HEK293 (cell line): Measurements from ENCODE around the gene BPI.

Experiments used
- CTCF ChIA-PET: fragments of 350-600 bp; formaldehyde crosslinking; extraction: SDS; loops from one replicate; lab custom pipeline; 2021; ENCODE audit warnings: antibody characterized with exemption; lab: Yijun Ruan, JAX
- POLR2A ChIA-PET: fragments of 300-600 bp; formaldehyde crosslinking; extraction: SDS; loops from one replicate; lab custom pipeline; 2020; ENCODE audit warnings: antibody characterized with exemption, inconsistent platforms; lab: Yijun Ruan, JAX
- H3K27ac ChIP-seq: fragments of 200-500 bp; sonication (Bioruptor generic); 2 replicates; pipeline ENCODE4 v1.5.1; 2014; ENCODE audit warnings: low read depth, low read length, control low read depth, inconsistent platforms; ENCODE audit errors: extremely low read depth
- H3K36me3 ChIP-seq, 2 experiments: fragments of 200-500 bp in 1 of 2; sonication (Bioruptor generic) in 1 of 2; 1 replicate in 1 of 2; 2 replicates in 1 of 2; pipeline ENCODE4 v1.5.1; 2014 to 2017; ENCODE audit warnings: inconsistent platforms in 2 of 2, low read length in 2 of 2; ENCODE audit not compliant: control insufficient read depth in 2 of 2, insufficient read depth in 1 of 2
- H3K4me1 ChIP-seq: fragments of 200-500 bp; sonication (Bioruptor generic); 2 replicates; pipeline ENCODE4 v1.5.1; 2014; ENCODE audit warnings: mild to moderate bottlenecking, low read length, inconsistent platforms; ENCODE audit not compliant: control insufficient read depth, insufficient read depth
- H3K4me3 ChIP-seq: 2 replicates; pipeline ENCODE4 v1.5.1; 2011; ENCODE audit warnings: low read depth, mild to moderate bottlenecking, control low read depth, low read length, moderate library complexity
- H3K9me3 ChIP-seq: fragments of 200-500 bp; sonication (Bioruptor generic); 2 replicates; pipeline ENCODE4 v1.5.1; 2014; ENCODE audit warnings: low read depth, low read length, inconsistent platforms; ENCODE audit not compliant: control insufficient read depth, insufficient read depth
- CTCF ChIP-seq: fragments of 450-650 bp; formaldehyde crosslinking; IDR thresholded peaks from 2 replicates; pipeline ENCODE4 v1.5.1; 2016; ENCODE audit warnings: missing biosample characterization, missing genetic modification characterization
- KLF16 ChIP-seq: fragments of 450-650 bp; formaldehyde crosslinking; IDR thresholded peaks from 2 replicates; pipeline ENCODE4 v1.5.1; 2017; ENCODE audit warnings: missing biosample characterization, missing genetic modification characterization
- TRIM28 ChIP-seq: IDR thresholded peaks from 2 replicates; pipeline ENCODE4 v1.6.1; 2011; ENCODE audit warnings: low read length, control low read depth, borderline replicate concordance
- ZBTB11 ChIP-seq: fragments of 450-650 bp; formaldehyde crosslinking; conservative IDR thresholded peaks from 2 replicates; pipeline ENCODE4 v1.5.1; 2016; ENCODE audit warnings: low read depth, missing biosample characterization, missing genetic modification characterization
- ZBTB20 ChIP-seq: fragments of 450-650 bp; formaldehyde crosslinking; IDR thresholded peaks from 2 replicates; pipeline ENCODE4 v1.5.1; 2016; ENCODE audit warnings: missing biosample characterization, missing genetic modification characterization
- ZEB2 ChIP-seq: fragments of 450-650 bp; formaldehyde crosslinking; IDR thresholded peaks from 2 replicates; pipeline ENCODE4 v1.5.1; 2016; ENCODE audit warnings: missing biosample characterization, missing genetic modification characterization
- ZFP41 ChIP-seq: fragments of 450-650 bp; formaldehyde crosslinking; IDR thresholded peaks from 2 replicates; pipeline ENCODE4 v1.5.1; 2016; ENCODE audit warnings: missing biosample characterization, missing genetic modification characterization, borderline replicate concordance
- ZFP69B ChIP-seq: fragments of 450-650 bp; formaldehyde crosslinking; IDR thresholded peaks from 2 replicates; pipeline ENCODE4 v1.5.1; 2016; ENCODE audit warnings: missing biosample characterization, missing genetic modification characterization
- ZNF223 ChIP-seq: fragments of 450-650 bp; formaldehyde crosslinking; IDR thresholded peaks from 2 replicates; pipeline ENCODE4 v1.5.1; 2016; ENCODE audit warnings: missing biosample characterization, missing genetic modification characterization
- ZNF23 ChIP-seq: fragments of 450-650 bp; formaldehyde crosslinking; IDR thresholded peaks from 2 replicates; pipeline ENCODE4 v1.5.1; 2016; ENCODE audit warnings: missing biosample characterization, missing genetic modification characterization, borderline replicate concordance
- ZNF280D ChIP-seq: fragments of 450-650 bp; formaldehyde crosslinking; IDR thresholded peaks from 2 replicates; pipeline ENCODE4 v1.5.1; 2016; ENCODE audit warnings: missing biosample characterization, missing genetic modification characterization
- ZNF335 ChIP-seq: fragments of 450-650 bp; formaldehyde crosslinking; conservative IDR thresholded peaks from 2 replicates; pipeline ENCODE4 v1.5.1; 2016; ENCODE audit warnings: missing biosample characterization, missing genetic modification characterization
- ZNF544 ChIP-seq: fragments of 450-650 bp; formaldehyde crosslinking; IDR thresholded peaks from 2 replicates; pipeline ENCODE4 v1.5.0; 2017; ENCODE audit warnings: missing biosample characterization, missing genetic modification characterization
- ZNF585B ChIP-seq: fragments of 450-650 bp; formaldehyde crosslinking; IDR thresholded peaks from 2 replicates; pipeline ENCODE4 v1.5.1; 2016; ENCODE audit warnings: missing biosample characterization, missing genetic modification characterization
- ZNF677 ChIP-seq: fragments of 450-650 bp; IDR thresholded peaks from 2 replicates; pipeline ENCODE4 v1.5.0; 2018; ENCODE audit warnings: missing biosample characterization, mild to moderate bottlenecking, missing genetic modification characterization, moderate library complexity
- ZNF747 ChIP-seq: fragments of 450-650 bp; formaldehyde crosslinking; IDR thresholded peaks from 2 replicates; pipeline ENCODE4 v1.5.1; 2016; ENCODE audit warnings: missing biosample characterization, missing genetic modification characterization
- ZNF768 ChIP-seq: fragments of 450-650 bp; formaldehyde crosslinking; IDR thresholded peaks from 2 replicates; pipeline ENCODE4 v1.5.1; 2018; ENCODE audit warnings: missing biosample characterization, mild to moderate bottlenecking, missing genetic modification characterization
- ZNF792 ChIP-seq: fragments of 450-650 bp; formaldehyde crosslinking; IDR thresholded peaks from 2 replicates; pipeline ENCODE4 v1.5.1; 2016; ENCODE audit warnings: missing biosample characterization, missing genetic modification characterization
- ZNF830 ChIP-seq: fragments of 450-650 bp; IDR thresholded peaks from 2 replicates; pipeline ENCODE4 v1.5.0; 2018; ENCODE audit warnings: missing biosample characterization, missing genetic modification characterization, low read depth, mild to moderate bottlenecking, moderate library complexity
- TF ChIP-seq, protein P1 (sequence below): IDR thresholded peaks from 2 replicates; pipeline ENCODE4 v1.6.1; 2011; ENCODE audit warnings: mild to moderate bottlenecking, low read depth, low read length, borderline replicate concordance

BPI gene

DNA sequence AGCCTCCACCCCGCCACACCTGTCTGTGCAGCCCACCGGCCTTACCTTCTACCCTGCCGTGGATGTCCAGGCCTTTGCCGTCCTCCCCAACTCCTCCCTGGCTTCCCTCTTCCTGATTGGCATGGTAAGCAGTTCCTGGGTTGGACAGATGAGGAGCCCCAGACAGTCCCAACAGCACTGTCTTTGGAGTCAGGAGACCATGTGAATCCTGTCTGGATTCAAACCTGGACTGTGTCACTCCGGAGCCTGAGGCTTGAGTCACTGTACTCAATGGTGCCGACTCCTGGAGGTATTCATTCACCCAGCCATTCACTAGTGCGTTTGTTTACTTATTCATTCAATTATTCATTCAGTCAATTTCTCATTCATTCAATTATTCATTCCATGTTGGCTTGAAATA lies 22.4 kb downstream of the BPI start:
- H3K36me3 ChIP-seq: no peaks in the 10 kb centered on the region
- H3K4me3 ChIP-seq: no peak overlapping the region
- H3K4me1 ChIP-seq: no peaks in the 10 kb centered on the region
- POLR2A ChIA-PET: no interaction called here
- H3K27ac ChIP-seq: no peak overlapping the region
- TF ChIP-seq ZEB2 (tag by site-specific recombination): no peak
- TF ChIP-seq ZNF792 (tag by site-specific recombination): no peak
- TF ChIP-seq ZNF677 (tag by site-specific recombination): no peak
- no peak for TF ChIP-seq ZNF747 (tag by site-specific recombination)
- TF ChIP-seq, protein P1, sequence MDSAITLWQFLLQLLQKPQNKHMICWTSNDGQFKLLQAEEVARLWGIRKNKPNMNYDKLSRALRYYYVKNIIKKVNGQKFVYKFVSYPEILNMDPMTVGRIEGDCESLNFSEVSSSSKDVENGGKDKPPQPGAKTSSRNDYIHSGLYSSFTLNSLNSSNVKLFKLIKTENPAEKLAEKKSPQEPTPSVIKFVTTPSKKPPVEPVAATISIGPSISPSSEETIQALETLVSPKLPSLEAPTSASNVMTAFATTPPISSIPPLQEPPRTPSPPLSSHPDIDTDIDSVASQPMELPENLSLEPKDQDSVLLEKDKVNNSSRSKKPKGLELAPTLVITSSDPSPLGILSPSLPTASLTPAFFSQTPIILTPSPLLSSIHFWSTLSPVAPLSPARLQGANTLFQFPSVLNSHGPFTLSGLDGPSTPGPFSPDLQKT: no peak
- no peak for TF ChIP-seq ZNF830 (tag by site-specific recombination)
- TF ChIP-seq ZBTB11 (tag by site-specific recombination): no peak
- no peak for TF ChIP-seq ZBTB20 (tag by site-specific recombination)
- TF ChIP-seq ZFP41 (tag by site-specific recombination): no peak
- no peak for TF ChIP-seq ZNF23 (tag by site-specific recombination)
- TF ChIP-seq ZNF280D: no peak
- no peak for TF ChIP-seq TRIM28
- TF ChIP-seq ZFP69B: no peak
- no peak for TF ChIP-seq CTCF (tag by site-specific recombination)
- no peak for TF ChIP-seq ZNF223
- TF ChIP-seq ZNF768 (tag by site-specific recombination): no peak
- no peak for TF ChIP-seq ZNF544 (tag by site-specific recombination)
- TF ChIP-seq KLF16 (tag by site-specific recombination): no peak
- CTCF ChIA-PET: no interaction called here
- H3K9me3 ChIP-seq: no peaks in the 10 kb centered on the region

DNA sequence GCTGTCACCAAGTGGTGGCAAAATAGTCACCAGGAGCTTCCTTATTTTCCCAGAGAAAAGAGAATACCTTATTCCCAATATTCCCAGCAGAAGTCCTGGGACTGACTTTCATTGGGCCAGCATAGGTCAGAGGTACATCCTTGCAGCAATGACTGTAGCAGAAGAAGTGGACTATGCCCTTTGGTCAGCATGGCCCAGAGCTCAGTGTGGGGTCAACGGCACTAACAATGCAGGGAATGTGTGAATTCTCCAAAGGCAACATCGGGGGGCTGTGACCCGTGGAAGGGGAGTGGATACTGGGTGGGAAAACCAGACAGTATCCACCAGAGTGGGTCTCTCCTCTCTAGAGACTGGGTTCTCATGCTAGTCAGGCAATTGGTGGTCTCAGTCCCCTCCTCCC lies 26.7 kb downstream of the BPI start:
- H3K4me3 ChIP-seq: no peak overlapping the region
- no peaks in the 10 kb centered on the region for H3K36me3 ChIP-seq
- CTCF ChIA-PET: interaction anchor here (0.6 to 1.2 kb wide), 3 partner anchors 14 to 400 kb away, joined by 4 to 5 read pairs (median 4); no protein-coding TSS in a partner anchor
- H3K4me1 ChIP-seq: no peaks in the 10 kb centered on the region
- no peaks in the 10 kb centered on the region for H3K9me3 ChIP-seq
- H3K27ac ChIP-seq: no peak overlapping the region
- POLR2A ChIA-PET: no interaction called here
- TF ChIP-seq ZNF585B (no peak), ZNF335 (tag by site-specific recombination) (no peak)
